GM15510 (cell line): ENCODE data around the gene AIPL1.

ENCODE experiments used
- POLR2A ChIP-seq: IDR thresholded peaks from 3 replicates; pipeline ENCODE4 v1.6.1; 2011; ENCODE audit warnings: borderline replicate concordance; ENCODE audit not compliant: insufficient read length; ENCODE audit errors: extremely low read depth

AIPL1 gene

GRCh38 chr17:6415616-6416015, 19.3 kb downstream of the AIPL1 start:
- no peak for TF ChIP-seq POLR2A

- TF ChIP-seq POLR2A: no peak
Measured at GRCh38 chr17:6413065-6413464, 21.9 kb downstream of the AIPL1 start.

GRCh38 chr17:6408735-6409134, 26.2 kb downstream of the AIPL1 start:
- no peak for TF ChIP-seq POLR2A

- no peak for TF ChIP-seq POLR2A
Measured at GRCh38 chr17:6408276-6408675, 26.6 kb downstream of the AIPL1 start.

- no peak for TF ChIP-seq POLR2A
Measured at GRCh38 chr17:6402258-6402657, 32.7 kb downstream of the AIPL1 start.

DNA sequence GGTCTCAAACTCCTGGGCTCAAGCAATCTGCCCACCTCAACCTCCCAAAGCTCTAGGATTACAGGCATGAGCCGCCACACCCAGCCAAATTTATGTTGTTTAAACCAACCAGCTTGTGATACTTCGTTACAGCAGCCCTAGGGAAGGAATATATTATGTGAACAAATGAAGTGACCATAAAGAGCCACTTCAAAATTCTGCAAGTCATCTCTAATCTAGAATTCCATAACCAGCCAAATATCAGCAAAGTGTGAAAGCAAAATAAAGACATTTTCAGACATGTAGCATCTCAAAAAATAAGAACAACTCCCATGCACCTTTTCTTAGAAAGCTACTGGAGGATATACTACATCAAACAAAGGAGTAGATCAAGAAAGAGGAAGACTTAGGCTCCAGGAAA, 36.0 kb downstream of the AIPL1 start:
- TF ChIP-seq POLR2A: no peak

DNA sequence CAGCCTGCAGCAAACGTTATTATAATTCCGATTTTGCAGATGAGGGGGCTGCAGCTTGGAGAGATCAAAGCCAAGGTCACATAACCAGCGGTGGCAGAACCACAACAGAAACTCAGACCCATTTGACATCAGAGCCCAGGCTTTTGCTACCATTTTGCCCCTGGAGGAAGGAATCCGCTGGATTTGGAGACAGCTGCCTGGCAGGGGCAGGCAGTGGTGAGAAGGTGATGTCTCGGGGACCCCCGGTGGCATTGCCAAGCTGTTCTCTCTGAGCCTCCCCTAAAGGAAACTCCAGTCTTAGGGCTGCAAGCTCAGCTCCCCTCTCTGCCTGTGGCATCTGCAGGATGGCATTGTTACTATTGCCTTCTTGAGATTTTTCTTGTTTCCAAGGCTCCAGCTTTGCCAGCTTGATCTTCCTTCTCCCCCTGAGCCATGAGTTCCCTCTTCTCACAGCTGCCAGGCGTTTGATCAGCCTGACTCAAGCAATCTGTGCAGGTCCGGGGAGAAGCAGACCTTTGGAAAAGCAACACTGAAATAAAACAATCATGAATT, 40.8 kb downstream of the AIPL1 start:
- no peak for TF ChIP-seq POLR2A

DNA sequence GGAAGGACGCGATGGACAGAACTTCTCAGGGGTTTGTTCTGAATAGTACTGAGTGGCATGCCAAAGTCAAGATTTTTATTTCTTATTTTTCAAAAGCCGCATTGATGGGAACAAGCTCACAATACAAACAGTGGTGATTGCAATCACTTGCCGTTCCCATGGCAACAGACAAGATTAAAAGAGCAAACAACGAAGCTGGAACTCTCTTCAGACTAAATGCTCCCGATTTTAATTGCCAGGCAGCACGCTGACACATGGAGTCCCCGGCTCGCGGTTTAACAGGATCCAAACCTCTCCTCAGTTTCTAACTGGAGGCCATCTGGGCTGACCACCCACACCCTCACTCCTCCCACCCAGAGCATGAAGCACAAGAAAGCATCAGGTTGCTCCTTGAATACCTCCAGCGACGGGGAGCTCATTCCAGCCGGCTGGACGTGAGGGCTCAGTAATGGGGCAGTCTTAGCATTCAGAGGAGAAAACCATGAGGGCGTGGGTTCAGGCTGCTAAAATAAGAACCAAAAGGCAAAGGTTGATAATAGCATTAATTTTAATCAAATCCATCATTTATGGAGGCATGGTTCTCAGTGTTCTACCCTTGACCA, 41.5 kb downstream of the AIPL1 start:
- no peak for TF ChIP-seq POLR2A

- no peak for TF ChIP-seq POLR2A
Measured at GRCh38 chr17:6392609-6393350, 42.1 kb downstream of the AIPL1 start.

DNA sequence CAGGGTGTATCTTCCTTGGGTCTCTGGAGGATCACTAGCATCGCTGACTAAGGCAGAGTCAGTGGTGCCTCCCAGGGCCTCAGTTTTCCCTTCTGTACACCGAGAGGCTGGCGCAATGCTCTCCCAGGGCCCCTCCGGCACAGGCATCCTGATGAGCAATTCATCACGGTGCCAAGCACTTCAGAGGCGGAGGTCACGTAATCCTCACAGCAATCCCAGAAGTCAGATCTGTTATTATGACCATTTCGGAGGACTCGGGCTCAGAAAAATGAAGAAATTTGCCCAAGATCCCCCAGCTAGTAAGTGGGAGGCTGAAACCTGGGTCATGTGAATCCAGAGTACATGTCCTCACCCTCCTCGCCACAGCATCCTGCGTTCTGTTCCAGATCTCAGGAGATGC, 46.5 kb downstream of the AIPL1 start:
- no peak for TF ChIP-seq POLR2A

GRCh38 chr17:6387858-6388257, 47.1 kb downstream of the AIPL1 start:
- TF ChIP-seq POLR2A: no peak

- TF ChIP-seq POLR2A: no peak
Measured at GRCh38 chr17:6387442-6387841, 47.5 kb downstream of the AIPL1 start.

DNA sequence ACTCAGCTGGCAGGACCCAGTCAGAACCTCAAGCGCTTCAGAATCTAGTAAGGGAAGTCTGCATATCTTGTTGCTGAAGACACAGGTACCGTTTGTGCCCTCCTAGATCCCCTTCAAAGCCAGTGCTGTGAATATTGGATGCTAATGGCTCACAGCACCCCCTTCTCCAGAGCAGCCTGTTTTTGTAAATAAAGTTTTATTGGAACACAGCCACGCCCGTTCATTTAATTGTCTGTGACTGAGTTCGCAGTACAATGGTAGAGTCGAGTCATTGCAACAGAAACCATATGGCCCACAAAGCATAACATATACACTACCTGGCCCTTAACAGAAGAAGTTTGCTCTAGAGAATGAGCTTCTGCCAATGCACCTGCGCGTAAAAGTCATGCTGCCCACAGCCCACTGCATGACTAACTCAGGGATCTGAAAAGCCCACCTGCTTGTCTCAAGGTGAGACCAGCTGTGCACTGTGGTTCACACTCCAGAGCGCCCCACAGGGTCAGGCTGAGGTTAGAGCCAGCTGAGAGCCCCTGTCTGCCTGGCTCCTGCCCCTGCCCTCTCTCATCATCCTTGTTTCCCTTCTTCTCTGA, 48.8 kb downstream of the AIPL1 start:
- no peak for TF ChIP-seq POLR2A

- no peak for TF ChIP-seq POLR2A
Measured at GRCh38 chr17:6384481-6384880, 50.4 kb downstream of the AIPL1 start.
